ENCODE results near the gene ANGPTL5.

Gene ANGPTL5

GRCh38 chr11:101863361-101863760, 53.0 kb downstream of the ANGPTL5 start:
- no peaks in the 10 kb centered on the region for H3K36me3 ChIP-seq (ENCODE audit: insufficient read depth, low read length)
- no peaks in the 10 kb centered on the region for H3K27me3 ChIP-seq (ENCODE audit: insufficient read depth, low read length)
- no peak overlapping the region for H3K27ac ChIP-seq (ENCODE audit: low read depth, low read length, poor library complexity, severe bottlenecking)
- H3K9ac ChIP-seq (ENCODE audit: low read length): no peak overlapping the region
- no peaks in the 10 kb centered on the region for H3K4me1 ChIP-seq (ENCODE audit: insufficient read depth, low read length, severe bottlenecking)
- H3K9me2 ChIP-seq (ENCODE audit: low read depth, low read length): no peaks in the 10 kb centered on the region
- H3K4me2 ChIP-seq (ENCODE audit: low read length): no peak overlapping the region
- no peaks in the 10 kb centered on the region for H4K20me1 ChIP-seq (ENCODE audit: insufficient read depth, low read length)
- TF ChIP-seq EZH2 (IDR thresholded peaks at IDR 0.05; ENCODE audit: borderline replicate concordance, low read length) (no peak), CTCF (IDR thresholded peaks at IDR 0.05; ENCODE audit: low read length) (no peak)
- no peaks in the 10 kb centered on the region for H3F3A ChIP-seq (ENCODE audit: insufficient read depth, low read length)
- H3K79me2 ChIP-seq (ENCODE audit: insufficient read depth, low read length): no peaks in the 10 kb centered on the region
- H2AFZ ChIP-seq (ENCODE audit: low read length): no peak overlapping the region
- no peaks in the 10 kb centered on the region for H3K9me3 ChIP-seq (ENCODE audit: low read length)
- H3K4me3 ChIP-seq (ENCODE audit: low read depth, low read length, poor library complexity, severe bottlenecking): no peak overlapping the region

- H3K4me1 ChIP-seq (ENCODE audit: insufficient read depth, low read length, severe bottlenecking): no peaks in the 10 kb centered on the region
- no peak overlapping the region for H3K9ac ChIP-seq (ENCODE audit: low read length)
- no peak overlapping the region for H3K4me2 ChIP-seq (ENCODE audit: low read length)
- H3K36me3 ChIP-seq (ENCODE audit: insufficient read depth, low read length): no peaks in the 10 kb centered on the region
- H3K4me3 ChIP-seq (ENCODE audit: low read depth, low read length, poor library complexity, severe bottlenecking): no peak overlapping the region
- H3F3A ChIP-seq (ENCODE audit: insufficient read depth, low read length): no peaks in the 10 kb centered on the region
- no peaks in the 10 kb centered on the region for H3K9me2 ChIP-seq (ENCODE audit: low read depth, low read length)
- no peaks in the 10 kb centered on the region for H3K9me3 ChIP-seq (ENCODE audit: low read length)
- H2AFZ ChIP-seq (ENCODE audit: low read length): no peak overlapping the region
- H3K27me3 ChIP-seq (ENCODE audit: insufficient read depth, low read length): no peaks in the 10 kb centered on the region
- H3K27ac ChIP-seq (ENCODE audit: low read depth, low read length, poor library complexity, severe bottlenecking): no peak overlapping the region
- TF ChIP-seq CTCF (IDR thresholded peaks at IDR 0.05; ENCODE audit: low read length) (peak; percentile 41; the same call in 1 of the 2 replicates), EZH2 (IDR thresholded peaks at IDR 0.05; ENCODE audit: borderline replicate concordance, low read length) (no peak)
- no peaks in the 10 kb centered on the region for H4K20me1 ChIP-seq (ENCODE audit: insufficient read depth, low read length)
- H3K79me2 ChIP-seq (ENCODE audit: insufficient read depth, low read length): no peaks in the 10 kb centered on the region
Measured at GRCh38 chr11:101862391-101863233, 53.7 kb downstream of the ANGPTL5 start.

- Histone ChIP-seq H3K9ac (ENCODE audit: low read length) (no peak overlapping the region), H3K4me3 (ENCODE audit: low read depth, low read length, poor library complexity, severe bottlenecking) (no peak overlapping the region), H3K4me1 (ENCODE audit: insufficient read depth, low read length, severe bottlenecking) (no peaks in the 10 kb centered on the region), H3K9me3 (ENCODE audit: low read length) (no peaks in the 10 kb centered on the region), H4K20me1 (ENCODE audit: insufficient read depth, low read length) (no peaks in the 10 kb centered on the region), H3K27me3 (ENCODE audit: insufficient read depth, low read length) (no peaks in the 10 kb centered on the region), H3K27ac (ENCODE audit: low read depth, low read length, poor library complexity, severe bottlenecking) (no peak overlapping the region), H3K4me2 (ENCODE audit: low read length) (no peak overlapping the region), H2AFZ (ENCODE audit: low read length) (no peak overlapping the region), H3K9me2 (ENCODE audit: low read depth, low read length) (no peaks in the 10 kb centered on the region), H3K36me3 (ENCODE audit: insufficient read depth, low read length) (no peaks in the 10 kb centered on the region), H3K79me2 (ENCODE audit: insufficient read depth, low read length) (no peaks in the 10 kb centered on the region), H3F3A (ENCODE audit: insufficient read depth, low read length) (no peaks in the 10 kb centered on the region)
- TF ChIP-seq CTCF (IDR thresholded peaks at IDR 0.05; ENCODE audit: low read length) (peak; percentile 74), EZH2 (IDR thresholded peaks at IDR 0.05; ENCODE audit: borderline replicate concordance, low read length) (no peak)
Measured at GRCh38 chr11:101860696-101861427, 55.5 kb downstream of the ANGPTL5 start.
